OCI-LY1 (cell line): ENCODE measurements around the gene LGSN.

Experiments
- H2AFZ ChIP-seq: fragments of 200-600 bp; sonication (generic), shearing (Covaris generic); 2 replicates; pipeline ENCODE4 v1.6.0; 2014; ENCODE audit warnings: antibody characterized with exemption, mild to moderate bottlenecking, low read length
- H3F3A ChIP-seq: fragments of 200-600 bp; sonication (generic), shearing (Covaris generic); 2 replicates; pipeline ENCODE4 v1.6.0; 2014; ENCODE audit warnings: mild to moderate bottlenecking, antibody characterized with exemption, low read length, moderate library complexity; ENCODE audit not compliant: insufficient read depth
- H3K27ac ChIP-seq: fragments of 200-600 bp; sonication (generic); 2 replicates; pipeline ENCODE4 v1.5.1; 2014; ENCODE audit warnings: low read length, mixed run types, mild to moderate bottlenecking, low read depth; ENCODE audit not compliant: poor library complexity, severe bottlenecking
- H3K27me3 ChIP-seq: fragments of 200-600 bp; sonication (generic); 2 replicates; pipeline ENCODE4 v1.6.0; 2014; ENCODE audit warnings: antibody characterized with exemption, mild to moderate bottlenecking, low read length, moderate library complexity; ENCODE audit not compliant: insufficient read depth
- H3K36me3 ChIP-seq: fragments of 200-600 bp; sonication (generic); 2 replicates; pipeline ENCODE4 v1.6.1; 2014; ENCODE audit warnings: mild to moderate bottlenecking, antibody characterized with exemption, low read length, moderate library complexity, mixed read lengths; ENCODE audit not compliant: insufficient read depth
- H3K4me1 ChIP-seq: fragments of 200-600 bp; sonication (generic); 2 replicates; pipeline ENCODE4 v1.5.1; 2014; ENCODE audit warnings: mild to moderate bottlenecking, low read length, moderate library complexity; ENCODE audit not compliant: insufficient read depth, severe bottlenecking
- H3K4me2 ChIP-seq: fragments of 200-600 bp; sonication (generic), shearing (Covaris generic); 2 replicates; pipeline ENCODE4 v1.6.1; 2014; ENCODE audit warnings: low read length
- H3K4me3 ChIP-seq: fragments of 200-600 bp; sonication (generic); 2 replicates; pipeline ENCODE4 v1.5.1; 2014; ENCODE audit warnings: low read length, low read depth, mild to moderate bottlenecking, mixed read lengths; ENCODE audit not compliant: poor library complexity, severe bottlenecking
- H3K79me2 ChIP-seq: fragments of 200-600 bp; shearing (Covaris generic); 2 replicates; pipeline ENCODE4 v1.6.1; 2016; ENCODE audit warnings: mixed run types, low read length, mixed read lengths; ENCODE audit not compliant: insufficient read depth
- H3K9ac ChIP-seq: fragments of 200-600 bp; sonication (generic), shearing (Covaris generic); 2 replicates; pipeline ENCODE4 v1.6.1; 2014; ENCODE audit warnings: mild to moderate bottlenecking, low read length, mixed read lengths
- H3K9me2 ChIP-seq: fragments of 200-600 bp; sonication (generic), shearing (Covaris generic); 2 replicates; pipeline ENCODE4 v1.6.1; 2014; ENCODE audit warnings: low read depth, mild to moderate bottlenecking, low read length, mixed read lengths
- H3K9me3 ChIP-seq: fragments of 200-600 bp; shearing (Covaris generic); 2 replicates; pipeline ENCODE4 v1.6.1; 2014; ENCODE audit warnings: low read length, mixed read lengths
- H4K20me1 ChIP-seq: fragments of 200-600 bp; sonication (generic), shearing (Covaris generic); 2 replicates; pipeline ENCODE4 v1.6.0; 2016; ENCODE audit warnings: mild to moderate bottlenecking, low read length; ENCODE audit not compliant: insufficient read depth
- EZH2 ChIP-seq: fragments of 200-600 bp; sonication (generic), shearing (Covaris generic); IDR thresholded peaks from 2 replicates; pipeline ENCODE4 v1.8.0; 2017; ENCODE audit warnings: borderline replicate concordance, mixed run types, mild to moderate bottlenecking, antibody characterized with exemption, low read length, moderate library complexity, mixed read lengths
- TF ChIP-seq, protein P1 (sequence below): fragments of 200-600 bp; sonication (generic), shearing (Covaris generic); IDR thresholded peaks from 2 replicates; pipeline ENCODE4 v1.5.1; 2017; ENCODE audit warnings: mild to moderate bottlenecking, antibody characterized with exemption, low read length, moderate library complexity, mixed read lengths

LGSN gene

DNA sequence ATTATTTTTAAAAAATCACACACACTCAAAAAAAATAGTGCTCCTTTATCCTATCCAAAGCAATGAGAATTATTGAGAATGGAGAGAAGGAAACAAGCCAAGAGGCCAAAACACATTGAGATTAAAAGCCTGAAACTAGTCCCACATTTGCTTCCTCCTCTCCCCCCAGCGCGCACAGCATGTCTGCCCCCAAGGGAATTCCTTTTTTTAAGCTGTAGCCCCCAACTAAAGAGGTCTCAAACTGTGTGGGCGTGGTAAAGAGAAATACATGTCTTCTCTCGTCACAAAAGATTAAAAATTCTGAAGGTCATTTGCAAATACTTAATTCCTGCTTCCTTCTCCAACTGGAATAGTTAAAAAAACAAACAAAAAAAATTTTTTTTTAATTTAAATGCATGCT is 52.7 kb downstream of the LGSN start:
- H3K36me3 ChIP-seq = no peaks in the 10 kb centered on the region
- no peaks in the 10 kb centered on the region for H3F3A ChIP-seq
- H3K4me1 ChIP-seq = no peaks in the 10 kb centered on the region
- TF ChIP-seq EZH2 = no peak
- TF ChIP-seq, protein P1, sequence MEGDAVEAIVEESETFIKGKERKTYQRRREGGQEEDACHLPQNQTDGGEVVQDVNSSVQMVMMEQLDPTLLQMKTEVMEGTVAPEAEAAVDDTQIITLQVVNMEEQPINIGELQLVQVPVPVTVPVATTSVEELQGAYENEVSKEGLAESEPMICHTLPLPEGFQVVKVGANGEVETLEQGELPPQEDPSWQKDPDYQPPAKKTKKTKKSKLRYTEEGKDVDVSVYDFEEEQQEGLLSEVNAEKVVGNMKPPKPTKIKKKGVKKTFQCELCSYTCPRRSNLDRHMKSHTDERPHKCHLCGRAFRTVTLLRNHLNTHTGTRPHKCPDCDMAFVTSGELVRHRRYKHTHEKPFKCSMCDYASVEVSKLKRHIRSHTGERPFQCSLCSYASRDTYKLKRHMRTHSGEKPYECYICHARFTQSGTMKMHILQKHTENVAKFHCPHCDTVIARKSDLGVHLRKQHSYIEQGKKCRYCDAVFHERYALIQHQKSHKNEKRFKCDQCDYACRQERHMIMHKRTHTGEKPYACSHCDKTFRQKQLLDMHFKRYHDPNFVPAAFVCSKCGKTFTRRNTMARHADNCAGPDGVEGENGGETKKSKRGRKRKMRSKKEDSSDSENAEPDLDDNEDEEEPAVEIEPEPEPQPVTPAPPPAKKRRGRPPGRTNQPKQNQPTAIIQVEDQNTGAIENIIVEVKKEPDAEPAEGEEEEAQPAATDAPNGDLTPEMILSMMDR = no peak
- H3K27me3 ChIP-seq = no peaks in the 10 kb centered on the region
- H3K9me2 ChIP-seq = no peaks in the 10 kb centered on the region
- H2AFZ ChIP-seq = no peak overlapping the region
- no peaks in the 10 kb centered on the region for H3K9me3 ChIP-seq
- no peak overlapping the region for H3K27ac ChIP-seq
- no peak overlapping the region for H3K9ac ChIP-seq
- no peak overlapping the region for H3K4me3 ChIP-seq
- H3K4me2 ChIP-seq = no peak overlapping the region
- H4K20me1 ChIP-seq = no peaks in the 10 kb centered on the region
- H3K79me2 ChIP-seq = no peaks in the 10 kb centered on the region

DNA sequence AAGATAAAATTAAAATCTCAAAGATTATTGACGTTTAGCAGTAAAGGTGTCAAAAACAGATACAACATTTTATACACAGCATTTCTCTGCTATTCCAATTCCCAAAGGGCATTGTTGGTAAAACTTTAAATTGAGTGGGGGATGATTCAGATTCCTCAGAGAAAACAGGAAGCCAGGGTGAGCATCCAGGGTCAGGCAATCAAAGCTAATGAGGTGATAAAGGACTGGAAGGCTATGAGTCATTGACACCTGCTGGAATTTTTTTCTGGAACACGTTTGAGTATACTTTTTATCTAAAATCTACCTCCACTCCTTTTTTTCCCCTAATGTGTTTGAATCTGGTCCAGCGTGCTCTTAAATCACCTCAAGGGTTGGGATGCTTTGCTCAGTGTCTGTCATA is 56.3 kb downstream of the LGSN start:
- no peaks in the 10 kb centered on the region for H3K27me3 ChIP-seq
- TF ChIP-seq EZH2 = no peak
- TF ChIP-seq, protein P1 = no peak
- no peaks in the 10 kb centered on the region for H3K9me3 ChIP-seq
- H3K9me2 ChIP-seq = no peaks in the 10 kb centered on the region
- no peaks in the 10 kb centered on the region for H3K36me3 ChIP-seq
- no peak overlapping the region for H3K9ac ChIP-seq
- no peaks in the 10 kb centered on the region for H3F3A ChIP-seq
- no peak overlapping the region for H3K27ac ChIP-seq
- no peak overlapping the region for H3K4me3 ChIP-seq
- H2AFZ ChIP-seq = no peak overlapping the region
- H3K4me1 ChIP-seq = no peaks in the 10 kb centered on the region
- H3K4me2 ChIP-seq = no peak overlapping the region
- no peaks in the 10 kb centered on the region for H4K20me1 ChIP-seq
- H3K79me2 ChIP-seq = no peaks in the 10 kb centered on the region

DNA sequence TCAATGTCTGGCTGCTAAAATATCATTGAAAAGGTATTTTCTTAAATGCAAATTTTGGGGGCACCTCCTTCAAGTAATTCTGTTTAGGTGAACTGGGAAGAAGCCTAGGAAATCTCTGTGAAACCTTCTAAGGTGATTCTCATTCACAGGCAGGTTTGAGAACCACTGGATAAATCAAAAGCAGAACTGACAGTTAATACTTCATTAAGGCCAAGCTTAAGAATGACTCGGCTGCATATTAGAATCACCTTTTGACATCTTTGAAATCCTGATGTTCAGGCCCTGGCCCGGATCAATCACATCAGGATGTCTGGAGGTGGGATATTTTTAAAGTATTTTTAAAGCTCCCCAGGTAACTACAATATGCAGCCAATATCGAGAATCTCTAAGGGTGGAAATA is 58.0 kb downstream of the LGSN start:
- Histone ChIP-seq H3K79me2 (no peaks in the 10 kb centered on the region), H3K36me3 (no peaks in the 10 kb centered on the region), H3K27ac (no peak overlapping the region), H3K4me2 (no peak overlapping the region), H3K9me2 (no peaks in the 10 kb centered on the region), H3K4me3 (no peak overlapping the region), H3F3A (no peaks in the 10 kb centered on the region), H3K9ac (no peak overlapping the region), H4K20me1 (no peaks in the 10 kb centered on the region), H3K27me3 (no peaks in the 10 kb centered on the region), H3K9me3 (no peaks in the 10 kb centered on the region), H3K4me1 (no peaks in the 10 kb centered on the region), H2AFZ (no peak overlapping the region)
- TF ChIP-seq, protein P1 = no peak
- TF ChIP-seq EZH2 = no peak
